ENCODE data around the gene MYO10. TPM values are rescaled to one million over a fixed set of nuclear protein-coding genes. Genes with fewer than 3 reads are reported as not detected.

MYO10 gene
- total RNA-seq, 1 donor from 2014 or later, result 80.2 TPM

DNA sequence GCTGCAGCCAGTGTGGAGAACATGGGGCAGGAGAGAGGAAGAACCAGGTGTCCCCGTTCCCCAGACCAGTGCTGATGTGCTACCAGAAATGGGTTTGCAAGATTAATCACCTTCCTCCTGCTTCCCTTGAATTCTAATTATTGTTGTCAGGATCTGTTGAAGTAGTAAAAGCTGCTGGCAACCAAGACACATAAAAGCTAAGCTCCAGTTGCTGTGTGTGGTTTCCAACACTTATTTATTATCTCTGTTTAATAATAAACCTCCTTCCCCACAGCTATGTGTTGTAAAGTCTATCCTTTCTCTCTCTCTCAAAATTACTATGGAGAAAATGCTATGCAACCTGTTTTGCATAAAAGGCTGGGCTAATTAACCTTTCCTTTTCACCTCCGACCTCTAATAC is 317.0 kb downstream of the MYO10 start:
- TF ChIP-seq, protein P1, sequence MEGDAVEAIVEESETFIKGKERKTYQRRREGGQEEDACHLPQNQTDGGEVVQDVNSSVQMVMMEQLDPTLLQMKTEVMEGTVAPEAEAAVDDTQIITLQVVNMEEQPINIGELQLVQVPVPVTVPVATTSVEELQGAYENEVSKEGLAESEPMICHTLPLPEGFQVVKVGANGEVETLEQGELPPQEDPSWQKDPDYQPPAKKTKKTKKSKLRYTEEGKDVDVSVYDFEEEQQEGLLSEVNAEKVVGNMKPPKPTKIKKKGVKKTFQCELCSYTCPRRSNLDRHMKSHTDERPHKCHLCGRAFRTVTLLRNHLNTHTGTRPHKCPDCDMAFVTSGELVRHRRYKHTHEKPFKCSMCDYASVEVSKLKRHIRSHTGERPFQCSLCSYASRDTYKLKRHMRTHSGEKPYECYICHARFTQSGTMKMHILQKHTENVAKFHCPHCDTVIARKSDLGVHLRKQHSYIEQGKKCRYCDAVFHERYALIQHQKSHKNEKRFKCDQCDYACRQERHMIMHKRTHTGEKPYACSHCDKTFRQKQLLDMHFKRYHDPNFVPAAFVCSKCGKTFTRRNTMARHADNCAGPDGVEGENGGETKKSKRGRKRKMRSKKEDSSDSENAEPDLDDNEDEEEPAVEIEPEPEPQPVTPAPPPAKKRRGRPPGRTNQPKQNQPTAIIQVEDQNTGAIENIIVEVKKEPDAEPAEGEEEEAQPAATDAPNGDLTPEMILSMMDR (IDR thresholded peaks at IDR 0.05; ENCODE audit: insufficient read depth, low read depth, low read length), result no peak
- no peak for TF ChIP-seq EZH2 (IDR thresholded peaks at IDR 0.05; ENCODE audit: insufficient read depth, low read length)
- no peak overlapping the region for H3K27ac ChIP-seq (ENCODE audit: low read depth, low read length)
- no peak overlapping the region for H3K9ac ChIP-seq (ENCODE audit: low read length)
- H3K27me3 ChIP-seq (ENCODE audit: insufficient read depth, low read length), result peaks cover 14% of the 10 kb centered on the region
- no peaks in the 10 kb centered on the region for H3K36me3 Mint-ChIP-seq (ENCODE audit: low read depth, unreplicated experiment)
- no peaks in the 10 kb centered on the region for H3K4me1 ChIP-seq (ENCODE audit: insufficient read depth, low read length)
- no peaks in the 10 kb centered on the region for H3K36me3 ChIP-seq (ENCODE audit: insufficient read depth, low read length)
- H3K4me3 Mint-ChIP-seq (ENCODE audit: unreplicated experiment), result no peak overlapping the region
- H3K4me1 Mint-ChIP-seq (ENCODE audit: low read depth, unreplicated experiment), result no peaks in the 10 kb centered on the region
- H3K9me3 Mint-ChIP-seq (ENCODE audit: unreplicated experiment), result no peaks in the 10 kb centered on the region
- H3K27me3 Mint-ChIP-seq (ENCODE audit: low read depth, unreplicated experiment), result peaks cover 26% of the 10 kb centered on the region
- no peaks in the 10 kb centered on the region for H3K9me3 ChIP-seq (ENCODE audit: insufficient read depth, low read depth, low read length)
- H3K4me3 ChIP-seq (ENCODE audit: insufficient read depth, low read depth, low read length), result no peak overlapping the region
- FAIRE-seq (no peak), DNase-seq (ENCODE audit: low read depth) (no peak)
- no peak overlapping the region for H3K27ac Mint-ChIP-seq (ENCODE audit: unreplicated experiment)
- H3K79me2 ChIP-seq (ENCODE audit: insufficient read depth, low read length), result no peaks in the 10 kb centered on the region
- no peak overlapping the region for H2AFZ ChIP-seq (ENCODE audit: low read depth, low read length)
- no peak overlapping the region for H3K4me2 ChIP-seq (ENCODE audit: low read length)
- H4K20me1 ChIP-seq (ENCODE audit: insufficient read depth, low read length), result no peaks in the 10 kb centered on the region

DNA sequence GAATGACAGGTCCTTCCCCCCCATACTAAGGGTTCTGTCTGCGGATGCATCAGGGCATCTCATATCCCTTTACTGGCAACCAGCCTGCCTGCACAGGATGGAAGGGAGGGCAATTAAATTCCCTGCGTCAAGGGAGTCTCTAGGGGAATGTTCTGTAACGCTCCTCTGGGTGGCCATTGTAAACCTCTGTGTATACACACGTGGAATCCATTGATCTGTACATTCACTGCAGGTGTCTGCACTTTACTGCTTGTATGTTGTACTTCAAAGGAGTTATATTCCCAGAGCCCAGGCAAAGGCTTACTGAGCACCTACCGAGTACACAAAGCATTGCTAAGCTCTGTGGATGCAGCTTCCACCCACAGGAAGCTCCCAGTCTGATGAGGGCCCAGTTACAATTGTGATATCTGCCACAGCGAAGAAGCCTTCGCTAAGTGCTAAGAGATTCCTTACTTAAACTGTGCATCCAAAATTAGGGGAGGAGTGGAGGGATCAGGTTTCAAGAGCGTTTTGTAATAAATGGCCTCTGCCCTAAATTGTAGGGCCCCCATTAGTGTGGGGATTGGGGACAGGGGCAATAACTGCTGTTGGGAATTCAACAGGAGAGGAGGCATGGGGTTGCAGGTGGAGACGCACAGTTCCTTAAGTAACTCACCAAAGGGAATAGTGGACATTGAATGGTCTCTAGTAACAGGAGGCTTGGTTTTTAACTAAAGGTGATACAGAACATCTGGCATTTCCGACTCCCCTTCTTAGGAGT is 317.8 kb downstream of the MYO10 start:
- H3K4me3 Mint-ChIP-seq (ENCODE audit: unreplicated experiment), result no peak overlapping the region
- H3K79me2 ChIP-seq (ENCODE audit: insufficient read depth, low read length), result no peaks in the 10 kb centered on the region
- H3K9me3 ChIP-seq (ENCODE audit: insufficient read depth, low read depth, low read length), result no peaks in the 10 kb centered on the region
- H3K4me3 ChIP-seq (ENCODE audit: insufficient read depth, low read depth, low read length), result no peak overlapping the region
- no peaks in the 10 kb centered on the region for H3K36me3 Mint-ChIP-seq (ENCODE audit: low read depth, unreplicated experiment)
- peaks cover 14% of the 10 kb centered on the region for H3K27me3 ChIP-seq (ENCODE audit: insufficient read depth, low read length)
- peaks cover 26% of the 10 kb centered on the region for H3K27me3 Mint-ChIP-seq (ENCODE audit: low read depth, unreplicated experiment)
- H3K4me2 ChIP-seq (ENCODE audit: low read length), result no peak overlapping the region
- H3K4me1 ChIP-seq (ENCODE audit: insufficient read depth, low read length), result no peaks in the 10 kb centered on the region
- DNase-seq (ENCODE audit: low read depth), result no peak
- no peak overlapping the region for H2AFZ ChIP-seq (ENCODE audit: low read depth, low read length)
- no peaks in the 10 kb centered on the region for H3K36me3 ChIP-seq (ENCODE audit: insufficient read depth, low read length)
- no peak overlapping the region for H3K27ac Mint-ChIP-seq (ENCODE audit: unreplicated experiment)
- H3K4me1 Mint-ChIP-seq (ENCODE audit: low read depth, unreplicated experiment), result no peaks in the 10 kb centered on the region
- H3K9ac ChIP-seq (ENCODE audit: low read length), result no peak overlapping the region
- no peaks in the 10 kb centered on the region for H4K20me1 ChIP-seq (ENCODE audit: insufficient read depth, low read length)
- TF ChIP-seq, protein P1 (IDR thresholded peaks at IDR 0.05; ENCODE audit: insufficient read depth, low read depth, low read length), result no peak
- TF ChIP-seq EZH2 (IDR thresholded peaks at IDR 0.05; ENCODE audit: insufficient read depth, low read length), result no peak
- H3K27ac ChIP-seq (ENCODE audit: low read depth, low read length), result no peak overlapping the region
- no peak for FAIRE-seq
- no peaks in the 10 kb centered on the region for H3K9me3 Mint-ChIP-seq (ENCODE audit: unreplicated experiment)
